HepG2 (cell line): ENCODE measurements around the gene SCP2. TPM values are rescaled to one million over a fixed set of nuclear protein-coding genes. Genes with fewer than 3 reads are reported as not detected.
A peak's percentile ranks its signal among the peaks of the same experiment; 100 is the strongest.

Experiments used
- EZH2 ChIP-seq: conservative IDR thresholded peaks from 2 replicates; pipeline ENCODE4 v1.6.1; 2012; ENCODE audit warnings: mild to moderate bottlenecking, low read depth, low read length, moderate library complexity
- GABPA ChIP-seq, 2 experiments: IDR thresholded peaks; 2 replicates each; pipeline ENCODE4 v1.6.1; 2011 to 2016; ENCODE audit warnings: low read depth in 2 of 2, low read length in 1 of 2, missing biosample characterization in 1 of 2, missing genetic modification characterization in 1 of 2
- GATA4 ChIP-seq: sonication (generic); IDR thresholded peaks from 2 replicates; pipeline ENCODE4 v1.6.1; 2016; ENCODE audit warnings: antibody characterized with exemption, low read depth, borderline replicate concordance
- ISL2 ChIP-seq: sonication (generic); formaldehyde crosslinking; IDR thresholded peaks from 2 replicates; pipeline ENCODE4 v1.5.0; 2020; ENCODE audit warnings: missing genetic modification reagents
- KDM2A ChIP-seq: sonication (generic); formaldehyde crosslinking; IDR thresholded peaks from 2 replicates; pipeline ENCODE4 v1.4.0; 2020; ENCODE audit warnings: low read depth, missing genetic modification reagents, borderline replicate concordance
- MIER2 ChIP-seq: IDR thresholded peaks from 2 replicates; pipeline ENCODE4 v1.6.1; 2016; ENCODE audit warnings: missing biosample characterization, missing genetic modification reagents
- MTF2 ChIP-seq: sonication (generic); formaldehyde crosslinking; IDR thresholded peaks from 2 replicates; pipeline ENCODE4 v1.5.0; 2020; ENCODE audit warnings: missing genetic modification reagents, borderline replicate concordance
- NR2F1 ChIP-seq, 2 experiments: fragments of 450-650 bp in 1 of 2; formaldehyde crosslinking in 1 of 2; IDR thresholded peaks; 2 replicates each; pipeline versions ENCODE4 v1.5.0 to v1.6.1; 2016 to 2020; ENCODE audit warnings: mild to moderate bottlenecking in 1 of 2, missing compliant biosample characterization in 1 of 2, missing genetic modification reagents in 1 of 2, moderate library complexity in 1 of 2
- TMF1 ChIP-seq: sonication (generic); formaldehyde crosslinking; IDR thresholded peaks from 2 replicates; pipeline ENCODE4 v1.8.1; 2022; ENCODE audit warnings: low read depth, missing genetic modification reagents
- ZFAT ChIP-seq: sonication (generic); formaldehyde crosslinking; conservative IDR thresholded peaks from 2 replicates; pipeline ENCODE4 v1.8.1; 2023; ENCODE audit warnings: missing genetic modification reagents, inconsistent platforms
- ZNF101 ChIP-seq: sonication (generic); formaldehyde crosslinking; IDR thresholded peaks from 2 replicates; pipeline ENCODE4 v1.4.0; 2020; ENCODE audit warnings: mild to moderate bottlenecking, low read depth, missing genetic modification reagents, borderline replicate concordance
- ZNF292 ChIP-seq: sonication (generic); formaldehyde crosslinking; IDR thresholded peaks from 2 replicates; pipeline ENCODE4 v1.8.1; 2022; ENCODE audit warnings: mild to moderate bottlenecking, low read depth, missing genetic modification reagents, borderline replicate concordance
- ZNF451 ChIP-seq: sonication (generic); formaldehyde crosslinking; IDR thresholded peaks from 2 replicates; pipeline ENCODE4 v1.5.0; 2020; ENCODE audit warnings: mild to moderate bottlenecking, missing genetic modification reagents
- ZNF577 ChIP-seq: sonication (generic); formaldehyde crosslinking; IDR thresholded peaks from 2 replicates; pipeline ENCODE4 v1.4.0; 2020; ENCODE audit warnings: mild to moderate bottlenecking, low read depth, missing genetic modification reagents, borderline replicate concordance
- ZNF709 ChIP-seq: sonication (generic); formaldehyde crosslinking; IDR thresholded peaks from 2 replicates; pipeline ENCODE4 v1.5.0; 2020; ENCODE audit warnings: mild to moderate bottlenecking, missing genetic modification reagents
- ZNF746 ChIP-seq: sonication (generic); formaldehyde crosslinking; IDR thresholded peaks from 2 replicates; pipeline ENCODE4 v1.8.0; 2022; ENCODE audit warnings: mild to moderate bottlenecking, missing genetic modification reagents
- ZNF749 ChIP-seq: sonication (generic); formaldehyde crosslinking; IDR thresholded peaks from 2 replicates; pipeline ENCODE4 v1.8.0; 2022; ENCODE audit warnings: mild to moderate bottlenecking, missing genetic modification reagents, moderate library complexity, borderline replicate concordance
- ZNF839 ChIP-seq: sonication (generic); formaldehyde crosslinking; IDR thresholded peaks from 2 replicates; pipeline ENCODE4 v1.4.0; 2020; ENCODE audit warnings: missing genetic modification reagents, mild to moderate bottlenecking, borderline replicate concordance
- polyA plus RNA-seq, 8 experiments: library from polyadenylated mRNA; depleted of rRNA in 3 of 8; stranded (reverse) in 7 of 8; unstranded in 1 of 8; fragments of >200 nt; fragmentation: Illumina TruSeq in 4 of 8; extraction: Trizol in 4 of 8; gene quantifications; 2 replicates each; pipeline versions ENCODE4 v1.2.1 to v1.2.3, GENCODE V29; 2011 to 2016; ENCODE audit warnings: low read depth in 4 of 8, missing spikeins in 1 of 8, mixed read lengths in 1 of 8; ENCODE audit not compliant: insufficient read depth in 1 of 8
- total RNA-seq, 5 experiments: library from RNA; depleted of rRNA; stranded (reverse); fragments of >200 nt; fragmentation: Illumina TruSeq; extraction: Trizol; gene quantifications; 2 replicates each; pipeline ENCODE4 v1.2.3, GENCODE V29; 2016; ENCODE audit warnings: low read depth in 1 of 5
- TF ChIP-seq, protein P1 (sequence below): IDR thresholded peaks from 2 replicates; pipeline ENCODE4 v1.6.1; 2016; ENCODE audit warnings: control low read depth
- TF ChIP-seq, protein P2 (sequence below): sonication (generic); formaldehyde crosslinking; IDR thresholded peaks from 2 replicates; pipeline ENCODE4 v1.5.0; 2020; ENCODE audit warnings: missing genetic modification reagents, mild to moderate bottlenecking, borderline replicate concordance
- TF ChIP-seq, protein P3 (sequence below): sonication (generic); formaldehyde crosslinking; IDR thresholded peaks from 2 replicates; pipeline ENCODE4 v1.5.0; 2020; ENCODE audit warnings: missing genetic modification reagents, mild to moderate bottlenecking, borderline replicate concordance
- TF ChIP-seq, protein P4 (sequence below): sonication (generic); formaldehyde crosslinking; IDR thresholded peaks from 2 replicates; pipeline ENCODE4 v1.8.0; 2022; ENCODE audit warnings: low read depth, missing genetic modification reagents
- TF ChIP-seq, protein P5 (sequence below): sonication (generic); formaldehyde crosslinking; IDR thresholded peaks from 2 replicates; pipeline ENCODE4 v1.8.1; 2023; ENCODE audit warnings: missing genetic modification reagents, mild to moderate bottlenecking, borderline replicate concordance

Gene SCP2
- total and polyA plus RNA-seq, 2 of the 13 experiments (the other 11 are each of a cell fraction or from before 2014, with no cell fraction given), result 59.0 to 133 TPM

DNA sequence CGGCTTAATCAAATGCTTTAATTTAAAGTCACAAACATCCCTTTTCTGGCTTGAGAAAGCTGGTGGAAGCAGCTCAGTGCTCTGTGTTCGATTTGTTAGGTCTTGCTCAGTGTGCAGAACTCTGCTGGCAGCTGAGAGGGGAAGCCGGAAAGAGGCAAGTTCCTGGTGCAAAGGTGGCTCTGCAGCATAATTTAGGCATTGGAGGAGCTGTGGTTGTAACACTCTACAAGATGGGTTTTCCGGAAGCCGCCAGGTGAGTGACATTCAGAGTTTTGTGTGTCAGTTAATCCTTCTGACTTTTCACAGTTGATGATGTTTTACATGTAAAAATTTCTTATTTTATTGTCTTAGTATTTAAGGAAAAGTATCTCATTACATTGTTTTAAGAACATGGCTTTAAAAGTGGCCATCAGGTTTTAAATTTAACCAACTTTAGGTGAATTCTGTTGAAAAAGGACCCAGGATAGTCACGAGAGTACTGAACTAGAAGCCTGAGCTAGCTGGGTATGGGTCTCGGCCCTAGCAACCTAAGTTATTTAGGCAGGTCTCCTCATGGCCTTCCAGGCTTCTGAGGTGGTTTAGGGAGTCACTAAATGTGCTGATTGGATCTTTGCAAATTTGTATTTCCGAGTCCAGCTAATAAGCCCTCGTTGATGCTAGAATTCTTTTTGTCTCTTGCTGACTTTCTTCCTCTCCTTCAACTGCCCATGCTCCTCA, 87.9 kb downstream of the SCP2 start (continued):
- no peak for TF ChIP-seq ZNF451
- TF ChIP-seq, protein P1, sequence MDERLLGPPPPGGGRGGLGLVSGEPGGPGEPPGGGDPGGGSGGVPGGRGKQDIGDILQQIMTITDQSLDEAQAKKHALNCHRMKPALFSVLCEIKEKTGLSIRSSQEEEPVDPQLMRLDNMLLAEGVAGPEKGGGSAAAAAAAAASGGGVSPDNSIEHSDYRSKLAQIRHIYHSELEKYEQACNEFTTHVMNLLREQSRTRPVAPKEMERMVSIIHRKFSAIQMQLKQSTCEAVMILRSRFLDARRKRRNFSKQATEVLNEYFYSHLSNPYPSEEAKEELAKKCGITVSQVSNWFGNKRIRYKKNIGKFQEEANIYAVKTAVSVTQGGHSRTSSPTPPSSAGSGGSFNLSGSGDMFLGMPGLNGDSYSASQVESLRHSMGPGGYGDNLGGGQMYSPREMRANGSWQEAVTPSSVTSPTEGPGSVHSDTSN (CRISPR knock-in tag), result 0 out of 2 replicates have a peak, but pooled peaks have one; percentile 37
- TF ChIP-seq ZNF709 (CRISPR knock-in tag), result no peak
- peak; percentile 83 for TF ChIP-seq KDM2A (CRISPR knock-in tag)
- no peak for TF ChIP-seq TMF1 (CRISPR knock-in tag)
- TF ChIP-seq, protein P2, sequence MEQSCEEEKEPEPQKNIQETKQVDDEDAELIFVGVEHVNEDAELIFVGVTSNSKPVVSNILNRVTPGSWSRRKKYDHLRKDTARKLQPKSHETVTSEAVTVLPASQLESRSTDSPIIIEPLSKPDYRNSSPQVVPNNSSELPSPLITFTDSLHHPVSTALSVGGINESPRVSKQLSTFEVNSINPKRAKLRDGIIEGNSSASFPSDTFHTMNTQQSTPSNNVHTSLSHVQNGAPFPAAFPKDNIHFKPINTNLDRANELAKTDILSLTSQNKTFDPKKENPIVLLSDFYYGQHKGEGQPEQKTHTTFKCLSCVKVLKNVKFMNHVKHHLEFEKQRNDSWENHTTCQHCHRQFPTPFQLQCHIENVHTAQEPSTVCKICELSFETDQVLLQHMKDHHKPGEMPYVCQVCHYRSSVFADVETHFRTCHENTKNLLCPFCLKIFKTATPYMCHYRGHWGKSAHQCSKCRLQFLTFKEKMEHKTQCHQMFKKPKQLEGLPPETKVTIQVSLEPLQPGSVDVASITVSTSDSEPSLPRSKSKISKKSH, result no peak
- TF ChIP-seq, protein P3, sequence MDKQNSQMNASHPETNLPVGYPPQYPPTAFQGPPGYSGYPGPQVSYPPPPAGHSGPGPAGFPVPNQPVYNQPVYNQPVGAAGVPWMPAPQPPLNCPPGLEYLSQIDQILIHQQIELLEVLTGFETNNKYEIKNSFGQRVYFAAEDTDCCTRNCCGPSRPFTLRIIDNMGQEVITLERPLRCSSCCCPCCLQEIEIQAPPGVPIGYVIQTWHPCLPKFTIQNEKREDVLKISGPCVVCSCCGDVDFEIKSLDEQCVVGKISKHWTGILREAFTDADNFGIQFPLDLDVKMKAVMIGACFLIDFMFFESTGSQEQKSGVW (CRISPR knock-in tag), result no peak
- no peak for TF ChIP-seq ZFAT (CRISPR knock-in tag)
- TF ChIP-seq GABPA (IDR thresholded peaks at IDR 0.05; ENCODE audit: low read depth, low read length), result peak; percentile 52
- TF ChIP-seq GABPA (CRISPR knock-in tag; IDR thresholded peaks at IDR 0.05; ENCODE audit: low read depth), result peak; percentile 90
- peak; percentile 63; the same call in 1 of the 2 replicates for TF ChIP-seq MIER2 (CRISPR knock-in tag)
- peak; percentile 80; the same call in 1 of the 2 replicates for TF ChIP-seq ZNF292 (CRISPR knock-in tag)
- no peak for TF ChIP-seq GATA4
- TF ChIP-seq, protein P4, sequence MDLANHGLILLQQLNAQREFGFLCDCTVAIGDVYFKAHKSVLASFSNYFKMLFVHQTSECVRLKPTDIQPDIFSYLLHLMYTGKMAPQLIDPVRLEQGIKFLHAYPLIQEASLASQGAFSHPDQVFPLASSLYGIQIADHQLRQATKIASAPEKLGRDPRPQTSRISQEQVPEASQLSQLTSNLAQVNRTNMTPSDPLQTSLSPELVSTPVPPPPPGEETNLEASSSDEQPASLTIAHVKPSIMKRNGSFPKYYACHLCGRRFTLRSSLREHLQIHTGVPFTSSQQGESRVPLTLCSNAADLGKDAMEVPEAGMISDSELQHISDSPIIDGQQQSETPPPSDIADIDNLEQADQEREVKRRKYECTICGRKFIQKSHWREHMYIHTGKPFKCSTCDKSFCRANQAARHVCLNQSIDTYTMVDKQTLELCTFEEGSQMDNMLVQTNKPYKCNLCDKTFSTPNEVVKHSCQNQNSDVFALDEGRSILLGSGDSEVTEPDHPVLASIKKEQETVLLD (CRISPR knock-in tag), result no peak
- no peak for TF ChIP-seq ZNF839 (CRISPR knock-in tag)
- TF ChIP-seq NR2F1 (CRISPR knock-in tag; IDR thresholded peaks at IDR 0.05), result no peak
- no peak for TF ChIP-seq ISL2 (CRISPR knock-in tag)
- no peak for TF ChIP-seq ZNF749
- TF ChIP-seq EZH2, result no peak
- TF ChIP-seq, protein P5, sequence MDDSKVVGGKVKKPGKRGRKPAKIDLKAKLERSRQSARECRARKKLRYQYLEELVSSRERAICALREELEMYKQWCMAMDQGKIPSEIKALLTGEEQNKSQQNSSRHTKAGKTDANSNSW (CRISPR knock-in tag), result no peak
- no peak for TF ChIP-seq MTF2 (CRISPR knock-in tag)
- no peak for TF ChIP-seq ZNF101
- TF ChIP-seq ZNF746 (CRISPR knock-in tag), result no peak
- no peak for TF ChIP-seq ZNF577
